ENCODE data around the gene PACS2. TPM values are rescaled to one million over a fixed set of nuclear protein-coding genes. Genes with fewer than 3 reads are reported as not detected.

PACS2 gene
- total RNA-seq, 1 donor from 2014 or later, result 64.0 TPM

DNA sequence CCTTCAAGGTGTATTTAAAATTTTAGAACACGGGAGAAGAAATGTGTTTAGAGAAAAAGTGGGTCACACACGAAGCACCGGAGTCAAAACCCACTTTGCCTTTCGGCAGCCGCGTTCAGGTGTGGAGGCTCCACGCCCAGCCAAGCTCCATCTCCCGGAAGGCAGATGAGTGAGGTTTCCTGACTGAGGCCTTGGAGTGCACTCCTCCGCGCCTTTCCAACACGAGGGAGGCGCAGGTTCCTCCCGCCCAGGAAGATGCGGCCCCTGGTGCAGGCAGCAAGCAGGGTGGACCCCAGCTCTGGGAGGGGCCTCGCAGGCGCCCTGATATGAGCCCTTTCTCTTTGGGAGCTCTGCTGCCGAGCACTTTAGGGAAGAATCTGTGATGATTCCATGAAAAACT, 127.6 kb downstream of the PACS2 start:
- Histone ChIP-seq H3K36me3 (peaks cover 19% of the 10 kb centered on the region), H3K4me1 (peaks cover 22% of the 10 kb centered on the region), H3K27me3 (ENCODE audit: low read depth) (no peaks in the 10 kb centered on the region), H3K27ac (replicated peaks) (no peak overlapping the region), H3K9me3 (replicated peaks) (no peaks in the 10 kb centered on the region), H3K4me3 (no peak overlapping the region)
- no peak for TF ChIP-seq CTCF (IDR thresholded peaks at IDR 0.05; ENCODE audit: borderline replicate concordance)
- intact Hi-C loops (cut with micrococcal nuclease), result no loop called here
- no peak for DNase-seq

DNA sequence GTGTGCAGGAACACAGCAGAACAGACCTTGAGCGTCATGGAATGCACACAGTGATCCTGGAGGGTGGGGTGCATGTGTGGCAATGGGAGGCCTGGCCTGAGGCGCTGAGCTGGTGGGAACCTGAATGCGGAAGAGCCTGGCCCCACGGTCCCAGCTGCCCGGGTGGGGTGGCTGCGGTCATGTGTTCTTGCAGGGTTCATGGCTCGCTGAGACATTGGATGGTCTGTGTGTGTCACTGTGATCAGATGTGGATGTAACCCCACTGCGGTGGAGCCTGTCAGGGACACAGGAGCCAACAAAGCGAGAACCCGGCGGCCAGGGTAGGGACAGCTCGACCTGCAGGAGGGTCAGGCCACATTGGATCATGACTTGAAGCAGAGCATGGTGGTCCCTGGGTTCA, 128.3 kb downstream of the PACS2 start:
- intact Hi-C loops (cut with micrococcal nuclease), result no loop called here
- no peak for DNase-seq
- Histone ChIP-seq H3K27me3 (ENCODE audit: low read depth) (no peaks in the 10 kb centered on the region), H3K27ac (replicated peaks) (no peak overlapping the region), H3K4me1 (peaks cover 21% of the 10 kb centered on the region), H3K4me3 (no peak overlapping the region), H3K9me3 (replicated peaks) (no peaks in the 10 kb centered on the region), H3K36me3 (peaks cover 19% of the 10 kb centered on the region)
- TF ChIP-seq CTCF (IDR thresholded peaks at IDR 0.05; ENCODE audit: borderline replicate concordance), result no peak

DNA sequence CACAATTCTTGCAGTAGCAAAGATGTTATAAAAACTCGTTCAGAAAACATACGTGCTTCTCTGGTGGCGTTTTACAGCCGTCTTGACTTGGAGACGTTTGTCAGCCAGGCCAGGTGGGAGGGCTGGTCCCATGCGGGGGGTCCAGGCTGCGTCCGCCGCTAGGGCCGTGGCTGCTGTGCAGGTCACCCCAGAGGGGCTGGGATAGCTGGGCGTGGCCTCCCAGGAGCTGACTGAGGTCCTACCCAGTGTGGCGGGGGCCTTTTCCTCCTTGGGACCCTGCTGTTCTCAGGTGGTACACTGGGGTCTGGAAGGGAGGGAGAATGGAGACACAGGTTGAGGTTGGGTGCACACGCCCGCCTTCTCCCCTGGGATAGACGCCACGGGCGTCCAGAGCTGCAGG, 130.3 kb downstream of the PACS2 start:
- no peak for TF ChIP-seq CTCF (IDR thresholded peaks at IDR 0.05; ENCODE audit: borderline replicate concordance)
- Histone ChIP-seq H3K27me3 (ENCODE audit: low read depth) (no peaks in the 10 kb centered on the region), H3K4me1 (peaks cover 31% of the 10 kb centered on the region), H3K4me3 (no peak overlapping the region), H3K27ac (replicated peaks) (no peak overlapping the region), H3K36me3 (peaks cover 18% of the 10 kb centered on the region), H3K9me3 (replicated peaks) (no peaks in the 10 kb centered on the region)
- intact Hi-C loops (cut with micrococcal nuclease), result no loop called here
- no peak for DNase-seq

GRCh38 chr14:105445290-105445689, 130.7 kb downstream of the PACS2 start:
- intact Hi-C loops (cut with micrococcal nuclease), result no loop called here
- Histone ChIP-seq H3K4me1 (peaks cover 35% of the 10 kb centered on the region), H3K9me3 (replicated peaks) (no peaks in the 10 kb centered on the region), H3K36me3 (peaks cover 19% of the 10 kb centered on the region), H3K27me3 (ENCODE audit: low read depth) (no peaks in the 10 kb centered on the region), H3K27ac (replicated peaks) (no peak overlapping the region), H3K4me3 (no peak overlapping the region)
- no peak for TF ChIP-seq CTCF (IDR thresholded peaks at IDR 0.05; ENCODE audit: borderline replicate concordance)
- DNase-seq, result no peak

DNA sequence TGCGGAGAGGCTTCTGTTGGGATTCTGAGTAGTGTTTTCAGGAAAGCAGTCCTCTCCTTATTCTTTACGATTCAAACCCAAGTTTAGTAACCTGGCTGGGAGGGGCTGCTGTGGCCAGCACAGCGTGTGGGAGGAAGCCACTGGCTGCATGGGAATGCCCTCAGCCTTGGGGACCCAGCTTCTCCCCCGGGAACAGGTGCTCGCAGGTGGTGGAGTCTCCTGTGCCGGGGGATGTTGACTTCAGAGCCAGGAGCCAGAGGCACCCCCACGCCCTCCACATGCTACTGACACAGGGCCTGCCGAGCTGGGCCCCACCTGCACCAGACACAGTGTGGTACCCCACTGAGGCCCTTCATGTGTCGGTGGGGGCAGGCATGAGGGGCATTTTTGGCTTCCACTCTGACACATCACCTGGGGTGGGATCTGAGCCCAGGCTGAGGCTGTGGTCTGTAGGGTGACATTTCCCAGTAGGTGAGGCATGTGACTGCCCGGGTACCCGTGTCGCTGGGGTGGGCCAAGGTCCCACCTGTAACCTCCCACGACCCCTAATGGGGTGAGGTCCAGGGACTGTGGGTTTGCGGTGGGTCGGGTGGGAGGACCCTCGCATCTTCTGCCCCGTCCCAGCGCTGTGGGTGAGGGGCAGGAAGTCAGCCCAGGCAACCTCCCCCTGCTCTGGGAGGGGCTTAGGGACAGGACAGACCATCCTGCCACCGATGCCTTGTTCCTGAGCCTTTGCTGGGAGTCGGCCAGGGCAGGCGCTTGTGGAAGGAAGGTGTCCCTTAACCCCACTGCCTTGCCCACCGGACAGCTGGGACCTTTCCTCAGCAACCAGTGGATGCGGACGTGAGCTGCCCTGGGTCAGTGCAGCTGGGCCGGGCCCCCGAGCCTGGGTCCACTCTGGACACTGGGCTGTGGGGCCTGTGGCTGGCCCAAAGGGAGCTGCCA, 131.6 kb downstream of the PACS2 start:
- Histone ChIP-seq H3K36me3 (peaks cover 27% of the 10 kb centered on the region), H3K4me1 (peaks cover 30% of the 10 kb centered on the region), H3K27me3 (ENCODE audit: low read depth) (no peaks in the 10 kb centered on the region), H3K27ac (replicated peaks) (no peak overlapping the region), H3K4me3 (no peak overlapping the region), H3K9me3 (replicated peaks) (no peaks in the 10 kb centered on the region)
- intact Hi-C loops (cut with micrococcal nuclease), result no loop called here
- TF ChIP-seq CTCF (IDR thresholded peaks at IDR 0.05; ENCODE audit: borderline replicate concordance), result no peak
- DNase-seq, result no peak
